K562 (cell line): Measurements from ENCODE around the gene KIF5C. TPM values are rescaled to one million over a fixed set of nuclear protein-coding genes. Genes with fewer than 3 reads are reported as not detected.

Experiments
- ATAC-seq: fragments of 200-7000 bp; cut with Tn5 transposase; 3 replicates; pipeline ENCODE4 v1.9.1; 2020; ENCODE audit warnings: moderate library complexity
- BruUV-seq: library from RNA; stranded (reverse); fragments of 400-500 nt; replicated peaks from 2 replicates; lab custom pipeline; 2021; lab: Mats Ljungman, UMichigan
- CTCF ChIA-PET: fragments of 300-600 bp; formaldehyde crosslinking; extraction: SDS; loops from one replicate; lab custom pipeline; 2021; ENCODE audit warnings: low intra/inter-chr PET ratio; lab: Yijun Ruan, JAX
- POLR2A ChIA-PET: fragments of 300-600, 350-650 bp; sonication (Branson Sonifier 250); formaldehyde crosslinking; extraction: SDS; loops from one replicate; lab custom pipeline; 2021; ENCODE audit warnings: antibody characterized with exemption, inconsistent platforms; lab: Yijun Ruan, JAX
- DNase-seq, 4 experiments: peaks; one replicate each; pipeline versions ENCODE4 v3.0.0 to v3.0.0-alpha.2; 2011 to 2018; ENCODE audit warnings: low spot score in 3 of 4, mixed read lengths in 3 of 4; ENCODE audit errors: extremely low read depth in 1 of 4
- FAIRE-seq: peaks from 2 replicates; lab custom pipeline; 2011; peaks lifted over from hg19 to GRCh38; lab: Jason Lieb, UNC
- H2AFZ ChIP-seq: 2 replicates; pipeline ENCODE4 v1.6.0; 2011; ENCODE audit warnings: low read depth, low read length, control low read depth, inconsistent platforms
- H3K27ac ChIP-seq: fragments of 200-600 bp; 3 replicates; pipeline ENCODE4 v1.8.0; 2011; ENCODE audit warnings: low read depth, mild to moderate bottlenecking, control low read depth, inconsistent platforms, low read length, moderate library complexity, mixed read lengths; ENCODE audit errors: extremely low read depth
- H3K27me3 ChIP-seq, 2 experiments: fragments of 300-600 bp in 1 of 2; 2 replicates in 1 of 2; 3 replicates in 1 of 2; pipeline versions ENCODE4 v1.6.0 to v1.8.0; 2011; ENCODE audit warnings: inconsistent platforms in 2 of 2, low read length in 2 of 2, mild to moderate bottlenecking in 1 of 2, mixed read lengths in 1 of 2, moderate library complexity in 1 of 2; ENCODE audit not compliant: control insufficient read depth in 2 of 2, insufficient read depth in 2 of 2
- H3K36me3 ChIP-seq: fragments of 300-600 bp; 3 replicates; pipeline ENCODE4 v1.8.0; 2011; ENCODE audit warnings: mild to moderate bottlenecking, low read length, inconsistent platforms; ENCODE audit not compliant: control insufficient read depth, insufficient read depth
- H3K4me1 ChIP-seq, 2 experiments: fragments of 200-600 bp in 1 of 2; replicated peaks in 1 of 2; 2 replicates in 1 of 2; 3 replicates in 1 of 2; pipeline versions ENCODE4 v1.5.1 to v1.8.0; 2011; ENCODE audit warnings: inconsistent platforms in 2 of 2, low read length in 2 of 2, mild to moderate bottlenecking in 1 of 2, mixed read lengths in 1 of 2, moderate library complexity in 1 of 2; ENCODE audit not compliant: control insufficient read depth in 2 of 2, insufficient read depth in 2 of 2
- H3K4me2 ChIP-seq: 2 replicates; pipeline ENCODE4 v1.6.1; 2011; ENCODE audit warnings: low read length, control low read depth, inconsistent platforms, mixed read lengths; ENCODE audit not compliant: insufficient read depth
- H3K4me3 ChIP-seq: fragments of 200-600 bp; sonication (generic), shearing (Covaris generic); 2 replicates; pipeline ENCODE4 v1.5.1; 2016; ENCODE audit warnings: control low read depth, inconsistent platforms
- H3K79me2 ChIP-seq: fragments of 200-600 bp; 3 replicates; pipeline ENCODE4 v1.8.0; 2011; ENCODE audit warnings: low read length, inconsistent platforms; ENCODE audit not compliant: control insufficient read depth, insufficient read depth
- H3K9ac ChIP-seq, 2 experiments: 2 replicates each; pipeline versions ENCODE4 v1.6.0 to v1.6.1; 2011; ENCODE audit warnings: low read depth in 2 of 2, low read length in 2 of 2, control low read depth in 1 of 2, inconsistent platforms in 1 of 2, mild to moderate bottlenecking in 1 of 2, mixed read lengths in 1 of 2; ENCODE audit not compliant: insufficient read depth in 1 of 2
- H3K9me1 ChIP-seq: one replicate; pipeline ENCODE4 v1.6.0; 2011; ENCODE audit warnings: inconsistent platforms, mild to moderate bottlenecking, low read length, moderate library complexity; ENCODE audit not compliant: control insufficient read depth, insufficient read depth
- H3K9me3 ChIP-seq: replicated peaks from 2 replicates; pipeline ENCODE4 v1.5.1; 2011; ENCODE audit warnings: low read depth, low read length, inconsistent platforms; ENCODE audit not compliant: control insufficient read depth, insufficient read depth
- H4K20me1 ChIP-seq: replicated peaks from 2 replicates; pipeline ENCODE4 v1.6.1; 2011; ENCODE audit warnings: low read length, inconsistent platforms, mixed read lengths; ENCODE audit not compliant: control insufficient read depth, insufficient read depth
- CAMTA2 ChIP-seq: fragments of 250-450 bp; sonication (Bioruptor Pico); conservative IDR thresholded peaks from 2 replicates; pipeline ENCODE4 v1.5.1; 2022
- CBX2 ChIP-seq: fragments of 200-600 bp; sonication (generic); IDR thresholded peaks from one replicate; pipeline ENCODE4 v1.6.1; 2012; ENCODE audit warnings: mild to moderate bottlenecking, low read length, inconsistent platforms; ENCODE audit not compliant: insufficient read depth, poor library complexity, severe bottlenecking
- DLX4 ChIP-seq: fragments of 250-450 bp; sonication (Bioruptor Pico); IDR thresholded peaks from 2 replicates; pipeline ENCODE4 v1.6.1; 2021; ENCODE audit warnings: mild to moderate bottlenecking
- GABPB1 ChIP-seq: sonication (generic); formaldehyde crosslinking; IDR thresholded peaks from 2 replicates; pipeline ENCODE4 v1.8.0; 2022; ENCODE audit warnings: mild to moderate bottlenecking, missing genetic modification reagents
- GTF2E2 ChIP-seq: fragments of 200-800 bp; sonication (Bioruptor generic); IDR thresholded peaks from 2 replicates; pipeline ENCODE4 v1.6.1; 2016; ENCODE audit warnings: missing genetic modification characterization, missing compliant biosample characterization
- HDAC1 ChIP-seq, 2 experiments: fragments of 450-650 bp; IDR thresholded peaks; 2 replicates each; pipeline ENCODE4 v1.6.1; 2016 to 2017; ENCODE audit warnings: inconsistent platforms in 1 of 2, mild to moderate bottlenecking in 1 of 2, moderate library complexity in 1 of 2
- HMG20B ChIP-seq: fragments of 250-450 bp; sonication (Bioruptor Pico); IDR thresholded peaks from 2 replicates; pipeline ENCODE4 v1.5.0; 2021; ENCODE audit warnings: mild to moderate bottlenecking
- L3MBTL2 ChIP-seq: fragments of 450-650 bp; IDR thresholded peaks from 2 replicates; pipeline ENCODE4 v1.6.1; 2016; ENCODE audit warnings: mild to moderate bottlenecking, moderate library complexity
- MTA1 ChIP-seq: fragments of 450-650 bp; IDR thresholded peaks from 2 replicates; pipeline ENCODE4 v1.6.1; 2017; ENCODE audit warnings: borderline replicate concordance
- NR1H2 ChIP-seq: sonication (generic); formaldehyde crosslinking; IDR thresholded peaks from 2 replicates; pipeline ENCODE4 v1.4.0; 2020; ENCODE audit warnings: mild to moderate bottlenecking, missing genetic modification reagents
- PRDM10 ChIP-seq: fragments of 450-650 bp; IDR thresholded peaks from 2 replicates; pipeline ENCODE4 v1.6.1; 2018; ENCODE audit not compliant: partially characterized antibody
- SRF ChIP-seq, 2 experiments: fragments of 250-450, 450-650 bp in 1 of 2; sonication (Bioruptor Pico) in 1 of 2; sonication (generic) in 1 of 2; formaldehyde crosslinking; IDR thresholded peaks; 2 replicates each; pipeline versions ENCODE4 v1.5.0 to v1.5.1; 2020 to 2022; ENCODE audit warnings: mild to moderate bottlenecking in 1 of 2, missing genetic modification reagents in 1 of 2
- TARDBP ChIP-seq: fragments of 450-650 bp; IDR thresholded peaks from 2 replicates; pipeline ENCODE4 v1.6.1; 2016
- ZBTB49 ChIP-seq: sonication (generic); formaldehyde crosslinking; IDR thresholded peaks from 2 replicates; pipeline ENCODE4 v1.8.0; 2022; ENCODE audit warnings: missing genetic modification reagents, mild to moderate bottlenecking, borderline replicate concordance
- ZBTB8A ChIP-seq: fragments of 450-650 bp; IDR thresholded peaks from 2 replicates; pipeline ENCODE4 v1.6.1; 2018; ENCODE audit warnings: mild to moderate bottlenecking, moderate library complexity; ENCODE audit not compliant: partially characterized antibody
- ZNF436 ChIP-seq: fragments of 250-450, 450-650 bp; sonication (Bioruptor Pico); formaldehyde crosslinking; IDR thresholded peaks from 2 replicates; pipeline ENCODE4 v1.7.0; 2020; ENCODE audit warnings: mild to moderate bottlenecking
- ZNF77 ChIP-seq: fragments of 250-450 bp; sonication (Bioruptor Pico); IDR thresholded peaks from 2 replicates; pipeline ENCODE4 v1.5.0; 2020
- WGBS: fragments of 100-300 bp; shearing (Covaris generic); methylation state at CpG from one replicate; pipeline ENCODE4 v1.1.6; 2016; ENCODE audit warnings: low coverage, mixed read lengths; ENCODE audit not compliant: insufficient coverage; ENCODE audit errors: missing lambda C conversion rate; 5-methylcytosine and 5-hydroxymethylcytosine counted together
- in situ Hi-C: fragments of 300-500 bp; cut with MboI; formaldehyde crosslinking; loops from 4 replicates; pipeline ENCODE4 v1.15.0; 2018; ENCODE audit warnings: inconsistent platforms, mixed read lengths
- intact Hi-C: fragments of 100-400 bp; cut with micrococcal nuclease; formaldehyde crosslinking; loops from 2 replicates; pipeline ENCODE4 v1.14.2; 2022
- polyA plus RNA-seq, 8 experiments: library from polyadenylated mRNA; depleted of rRNA in 4 of 8; stranded (reverse) in 5 of 8; unstranded in 3 of 8; fragments of >200 nt; fragmentation: Nextera tagmentation in 2 of 8; fragmentation: Illumina TruSeq in 1 of 8; extraction: Ambion mirVana in 2 of 8; extraction: Trizol in 1 of 8; gene quantifications; 2 replicates each; pipeline versions ENCODE4 v1.2.1 to v1.2.3, GENCODE V29; 2011 to 2014; ENCODE audit warnings: inconsistent platforms in 1 of 8, missing spikeins in 1 of 8
- total RNA-seq, 7 experiments: library from RNA; depleted of rRNA in 6 of 7; stranded (reverse); fragments of >200 nt in 6 of 7; fragmentation: Illumina TruSeq in 2 of 7; extraction: Trizol in 2 of 7; gene quantifications; 2 replicates each; pipeline versions ENCODE4 v1.2.1 to v1.2.3, GENCODE V29; 2011 to 2021; ENCODE audit warnings: low replicate concordance in 1 of 7

KIF5C gene
- total and polyA plus RNA-seq, 9 of the 15 experiments (the other 6 are each of a cell fraction or from before 2014, with no cell fraction given), result 0.01 to 0.09 (median 0.01) TPM; not detected in 6

GRCh38 chr2:149068225-149068995, 193.4 kb downstream of the KIF5C start:
- Histone ChIP-seq H3K9me3 (no peaks in the 10 kb centered on the region), H3K27me3 (no peaks in the 10 kb centered on the region), H4K20me1 (no peaks in the 10 kb centered on the region), H2AFZ (no peak overlapping the region), H3K36me3 (no peaks in the 10 kb centered on the region), H3K27ac (no peak overlapping the region), H3K4me1 (no peaks in the 10 kb centered on the region), H3K4me3 (no peak overlapping the region), H3K79me2 (no peaks in the 10 kb centered on the region), H3K9me1 (no peaks in the 10 kb centered on the region), H3K9ac (no peak overlapping the region), H3K4me2 (no peak overlapping the region)
- FAIRE-seq (no peak), DNase-seq (no peak), ATAC-seq (no peak)
- intact Hi-C loops, result no loop called here
- ChIA-PET CTCF (no interaction called here), POLR2A (no interaction called here)
- BruUV-seq, result no TSS peak
- in situ Hi-C loops, result no loop called here
- WGBS, result 0% methylated on average over 6 of the region's 6 CpGs
- TF ChIP-seq GTF2E2 (no peak), ZBTB8A (no peak), TARDBP (no peak), PRDM10 (no peak), CBX2 (no peak), L3MBTL2 (no peak), ZNF436 (no peak), SRF (CRISPR knock-in tag; IDR thresholded peaks at IDR 0.05) (no peak), CAMTA2 (no peak), ZNF77 (CRISPR knock-in tag) (no peak), HDAC1 (IDR thresholded peaks at IDR 0.05) (no peak), HMG20B (CRISPR knock-in tag) (no peak), MTA1 (no peak), GABPB1 (no peak), DLX4 (CRISPR knock-in tag) (no peak), ZBTB49 (CRISPR knock-in tag) (no peak), NR1H2 (no peak)
